Stimulated activated CD4-positive, alpha-beta T cell treated with anti-CD3 and anti-CD28 coated beads, Interleukin-15, amount 100 ng/mL, for 1 hour (primary cell): ENCODE data around the gene DKKL1.

Experiments used
- DNase-seq, 2 donors: peaks; one replicate each; pipeline ENCODE4 v3.0.0-alpha.2; 2020; ENCODE audit warnings: low read depth in 1 of 2, low spot score in 1 of 2

DKKL1 gene

DNA sequence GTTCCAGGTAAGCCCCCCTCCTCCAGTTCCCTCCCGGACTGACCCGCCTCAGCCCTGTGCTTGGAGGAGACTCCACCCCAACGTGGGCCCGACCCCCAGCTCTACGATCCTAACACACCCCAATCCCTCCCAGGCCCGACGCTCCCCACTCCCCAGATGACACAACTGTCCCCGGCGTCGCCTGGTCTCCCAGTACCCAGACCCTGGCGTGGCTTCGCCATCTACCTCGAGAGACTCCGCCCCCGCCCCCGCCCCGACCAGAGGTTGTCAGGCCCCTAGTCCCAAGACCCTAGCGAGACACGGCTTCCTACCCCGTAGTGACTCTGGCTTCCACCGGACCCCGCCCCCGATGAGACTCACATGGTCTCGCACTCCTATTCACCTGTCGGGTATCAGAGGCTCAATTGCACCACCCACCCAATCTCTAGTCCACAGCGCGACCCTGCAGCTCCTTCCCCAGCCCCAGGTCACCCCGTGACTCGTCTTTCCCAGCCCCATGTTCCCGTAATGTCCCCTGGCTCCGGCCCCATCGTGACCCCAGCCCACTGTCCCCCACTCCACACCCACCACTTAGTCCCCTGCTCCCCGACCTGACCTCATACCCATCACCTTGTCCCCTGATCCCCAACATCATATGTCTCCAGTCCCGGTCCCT is 25.5 kb upstream of the DKKL1 start:
- no peak for DNase-seq

DNA sequence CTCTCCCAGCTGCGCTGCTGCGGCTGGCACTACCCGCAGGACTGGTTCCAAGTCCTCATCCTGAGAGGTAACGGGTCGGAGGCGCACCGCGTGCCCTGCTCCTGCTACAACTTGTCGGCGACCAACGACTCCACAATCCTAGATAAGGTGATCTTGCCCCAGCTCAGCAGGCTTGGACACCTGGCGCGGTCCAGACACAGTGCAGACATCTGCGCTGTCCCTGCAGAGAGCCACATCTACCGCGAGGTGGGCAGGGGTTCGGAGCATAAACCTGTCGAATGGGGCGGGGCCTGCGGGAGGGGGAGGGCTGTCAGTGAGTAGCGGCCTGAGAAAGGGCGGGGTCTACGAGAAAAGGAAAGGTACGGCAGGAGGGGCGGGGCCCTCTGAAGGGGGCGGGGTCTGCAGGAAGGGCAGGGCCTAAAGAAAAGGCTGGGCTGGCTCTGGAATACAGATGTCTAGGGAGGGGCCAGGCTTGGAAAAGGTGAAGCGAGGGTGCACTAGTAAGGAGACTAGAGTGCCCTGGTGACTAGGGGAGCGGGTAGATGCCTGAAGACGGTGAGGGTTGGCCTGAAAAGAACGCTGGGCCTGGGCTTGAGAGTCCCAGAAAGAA is 24.9 kb upstream of the DKKL1 start:
- DNase-seq, result no peak

DNA sequence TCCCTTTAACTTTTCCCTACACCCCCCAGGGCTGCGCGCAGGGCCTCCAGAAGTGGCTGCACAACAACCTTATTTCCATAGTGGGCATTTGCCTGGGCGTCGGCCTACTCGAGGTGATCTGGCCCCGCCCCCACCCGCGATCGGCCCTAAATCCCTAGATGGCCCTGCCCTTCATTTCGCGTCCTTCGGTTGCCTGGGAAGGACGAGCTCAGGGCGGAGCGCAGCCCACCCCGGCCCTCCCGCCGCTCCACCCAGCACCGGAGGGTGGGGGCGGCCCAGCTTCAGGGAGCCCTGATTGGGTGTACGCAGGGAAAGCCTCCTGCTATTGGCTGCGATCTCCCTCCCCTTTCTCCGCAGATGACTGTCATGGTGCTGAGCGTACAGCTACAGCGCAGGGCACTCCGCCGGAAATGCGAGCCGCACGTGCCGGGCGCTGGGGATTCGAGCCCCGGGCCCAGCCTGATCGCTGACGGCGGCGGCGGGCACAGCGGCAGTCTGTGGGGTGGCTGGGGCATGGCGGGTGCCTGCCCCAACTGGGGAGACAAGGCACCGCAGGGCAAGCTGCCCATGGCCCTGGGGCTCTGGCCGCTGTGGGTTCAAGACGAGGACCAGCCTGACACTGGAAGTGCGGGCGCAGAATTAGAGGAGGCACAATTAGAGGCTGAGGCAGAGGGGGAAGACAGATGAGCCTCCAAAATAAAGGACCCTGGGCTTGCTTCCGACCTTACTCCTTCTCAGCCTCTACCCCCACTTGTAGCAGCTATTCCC is 24.2 kb upstream of the DKKL1 start:
- no peak for DNase-seq

DNA sequence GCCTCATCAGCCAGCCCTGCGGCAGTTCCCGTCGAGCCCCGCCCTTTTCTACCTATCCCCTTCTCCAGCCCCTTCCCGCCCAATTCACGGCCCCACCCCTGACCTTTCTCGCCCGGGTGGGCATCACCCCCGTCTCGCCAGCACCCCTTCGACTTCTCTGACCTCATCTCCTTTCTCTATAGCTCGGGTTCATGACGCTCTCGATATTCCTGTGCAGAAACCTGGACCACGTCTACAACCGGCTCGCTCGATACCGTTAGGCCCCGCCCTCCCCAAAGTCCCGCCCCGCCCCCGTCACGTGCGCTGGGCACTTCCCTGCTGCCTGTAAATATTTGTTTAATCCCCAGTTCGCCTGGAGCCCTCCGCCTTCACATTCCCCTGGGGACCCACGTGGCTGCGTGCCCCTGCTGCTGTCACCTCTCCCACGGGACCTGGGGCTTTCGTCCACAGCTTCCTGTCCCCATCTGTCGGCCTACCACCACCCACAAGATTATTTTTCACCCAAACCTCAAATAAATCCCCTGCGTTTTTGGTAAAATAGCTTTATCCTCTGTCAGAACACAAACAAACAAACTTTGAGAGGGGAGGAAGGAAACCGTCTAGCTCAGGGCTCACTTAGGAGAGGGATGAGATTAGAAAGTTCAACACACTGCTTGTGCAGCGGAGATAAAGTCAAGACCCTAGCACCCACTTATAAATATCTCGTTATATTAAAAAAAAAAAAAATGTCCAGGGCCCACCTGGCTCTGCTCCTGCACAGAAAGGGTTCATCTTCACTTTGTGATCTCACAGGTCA is 23.4 kb upstream of the DKKL1 start:
- DNase-seq, result no peak

DNA sequence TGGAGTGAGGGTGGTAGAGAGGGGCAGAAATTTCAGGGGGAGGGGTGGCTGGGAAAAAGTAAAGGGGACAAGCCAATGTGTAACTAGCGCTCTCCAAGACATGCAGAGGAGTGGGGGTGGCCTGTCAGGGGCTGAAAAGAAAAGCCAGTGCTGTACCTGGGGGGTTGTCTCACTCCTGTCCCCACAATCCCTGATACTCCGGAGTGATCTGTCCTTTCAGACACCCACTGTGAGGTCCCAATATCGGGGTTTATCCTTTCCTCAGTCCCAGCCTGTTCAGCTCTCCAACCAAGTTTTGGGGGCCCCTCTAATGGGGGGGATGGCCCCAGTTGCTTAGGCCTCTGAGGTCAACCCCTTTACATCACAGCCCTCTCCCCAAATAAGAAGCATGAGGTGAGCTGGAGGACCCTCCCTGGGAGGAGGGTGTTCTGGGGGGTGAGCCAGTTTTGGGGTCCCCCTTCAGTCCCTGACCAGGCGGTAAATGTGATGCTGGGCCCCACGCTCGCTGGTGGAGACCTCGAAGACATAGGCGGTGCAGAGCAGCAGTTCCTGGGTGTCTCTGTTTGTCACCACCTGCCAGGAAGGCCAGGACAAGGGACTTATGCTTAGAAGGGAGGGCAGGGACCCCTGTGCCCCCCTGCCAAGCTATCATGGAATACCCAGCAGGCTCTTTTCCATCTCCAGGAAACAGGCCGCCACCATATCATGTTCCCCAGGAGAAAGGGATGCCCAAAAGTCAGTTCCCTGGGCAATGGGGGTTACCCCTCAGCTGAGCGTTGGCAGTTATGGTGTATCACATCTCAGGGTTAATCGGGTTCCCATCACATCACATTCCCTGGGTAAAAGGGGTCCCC is 22.6 kb upstream of the DKKL1 start:
- no peak for DNase-seq

DNA sequence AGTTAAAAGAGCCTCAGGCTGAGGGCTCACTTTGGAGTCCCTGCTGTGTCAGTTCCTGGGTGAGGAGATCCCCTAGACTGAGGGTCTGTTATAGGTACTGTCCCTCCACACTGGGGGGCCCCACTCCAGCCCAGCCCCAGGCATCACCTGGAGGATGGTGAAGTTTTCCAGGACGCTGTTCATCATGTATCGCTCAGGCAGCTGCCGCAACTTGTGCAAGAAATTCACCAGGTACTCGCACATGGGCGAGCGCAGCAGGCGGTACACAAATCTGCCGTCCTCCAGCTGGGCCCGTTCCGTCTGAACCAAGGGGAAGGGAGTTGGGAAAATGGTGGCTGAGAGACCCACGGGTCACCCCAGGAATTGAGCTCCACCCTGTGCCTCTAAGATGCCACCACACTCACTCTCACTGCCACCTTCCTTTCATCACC is 21.4 kb upstream of the DKKL1 start:
- DNase-seq, result no peak

DNA sequence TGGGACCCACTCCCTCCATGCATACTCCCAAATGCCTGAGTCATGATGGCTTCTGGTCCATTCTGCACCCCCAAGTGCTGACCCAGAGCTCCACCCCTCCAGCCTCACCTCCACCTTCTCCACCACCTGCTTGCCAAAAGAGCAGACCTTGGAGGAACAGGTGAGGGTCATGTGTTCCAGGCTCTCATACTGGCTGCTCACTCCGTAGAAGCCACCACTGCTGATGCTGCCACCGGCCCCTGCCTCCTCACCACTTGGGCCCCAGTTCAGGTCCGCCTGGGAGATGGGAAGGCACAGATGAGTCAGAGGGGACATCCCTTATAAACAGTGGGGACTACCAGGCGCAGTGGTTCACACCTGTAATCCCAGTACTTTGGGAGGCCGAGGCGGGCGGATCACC is 20.6 kb upstream of the DKKL1 start:
- DNase-seq, result no peak

DNA sequence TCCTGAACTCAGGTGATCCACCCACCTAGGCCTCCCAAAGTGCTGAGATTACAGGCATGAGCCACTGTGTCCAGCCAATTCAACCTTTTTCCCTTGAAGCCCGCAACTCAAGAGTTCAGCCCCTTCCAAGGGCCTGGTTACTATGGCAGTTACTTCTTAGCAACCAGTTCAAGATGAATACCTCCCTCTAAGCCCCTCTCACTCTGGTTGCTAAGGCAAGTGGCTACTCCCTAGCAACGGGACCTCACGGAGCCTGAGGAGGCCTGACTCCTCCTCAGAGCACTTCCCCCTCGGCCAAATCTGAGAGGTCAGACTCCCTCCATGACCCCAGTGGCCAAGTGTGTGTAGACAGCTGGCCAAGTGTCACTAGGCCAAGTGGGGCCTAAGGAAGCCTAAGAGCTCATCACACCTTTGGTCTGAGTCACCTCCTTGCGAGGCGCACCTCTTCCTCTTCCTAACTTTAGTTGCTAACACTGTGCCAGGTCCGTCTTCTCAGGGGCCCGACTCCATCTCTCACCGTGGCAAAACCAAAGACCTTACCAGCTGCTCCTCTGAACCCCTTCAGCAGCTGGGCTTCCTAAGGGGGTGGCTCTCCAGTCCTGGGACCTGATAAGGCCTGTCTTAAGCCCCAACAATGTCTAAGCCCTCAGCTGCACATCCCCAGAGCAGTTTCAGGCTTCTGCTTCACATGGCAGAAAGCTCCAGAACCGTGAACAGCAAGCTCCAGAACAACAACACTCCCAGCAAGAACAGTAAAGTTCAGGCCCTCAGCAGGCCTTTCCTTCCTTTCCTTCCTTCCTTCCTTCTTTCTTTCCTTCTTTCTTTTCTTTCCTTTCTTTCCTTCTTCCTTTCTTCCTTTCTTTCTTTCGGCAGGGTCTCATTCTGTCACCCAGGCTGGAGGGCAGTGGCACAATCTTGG is 18.9 kb upstream of the DKKL1 start:
- DNase-seq, result no peak

DNA sequence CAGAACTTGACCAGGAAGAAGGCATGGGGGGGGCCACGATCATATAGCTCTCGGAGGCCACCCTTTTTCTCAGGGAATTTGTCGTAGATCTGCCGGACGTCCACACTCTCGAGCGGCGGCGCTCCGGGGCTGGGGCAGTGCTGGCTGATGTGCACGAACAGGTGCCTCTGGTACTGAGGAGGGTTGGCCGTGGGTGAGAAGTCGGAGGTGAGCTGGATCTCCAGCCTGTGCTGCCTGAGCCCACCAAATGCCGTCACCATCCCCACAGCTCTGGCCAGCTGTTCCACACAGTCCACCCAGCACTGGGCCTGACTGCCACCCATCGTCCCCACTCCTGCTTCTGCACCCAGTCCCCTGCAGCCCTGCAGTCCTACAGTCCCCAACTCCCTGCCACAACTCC is 16.5 kb upstream of the DKKL1 start:
- no peak for DNase-seq

DNA sequence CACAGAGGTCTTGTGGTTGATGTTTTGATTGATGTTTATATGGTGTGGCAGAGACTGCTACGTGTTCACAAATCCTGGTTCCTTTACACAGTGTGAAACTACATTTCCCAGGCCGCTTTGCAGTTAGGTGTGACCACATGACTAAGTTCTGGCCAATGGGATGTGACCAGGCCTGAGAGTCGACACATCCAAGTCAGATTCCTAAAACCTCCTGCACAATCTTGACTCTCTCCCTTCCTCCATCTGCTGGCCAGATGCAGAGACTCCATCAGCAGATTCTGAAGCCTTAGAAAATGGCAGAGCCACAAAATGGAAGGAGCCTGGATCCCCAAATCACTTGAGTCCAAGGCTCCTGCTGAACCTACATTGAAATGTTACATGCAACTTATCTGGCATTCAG is 15.8 kb upstream of the DKKL1 start:
- no peak for DNase-seq

DNA sequence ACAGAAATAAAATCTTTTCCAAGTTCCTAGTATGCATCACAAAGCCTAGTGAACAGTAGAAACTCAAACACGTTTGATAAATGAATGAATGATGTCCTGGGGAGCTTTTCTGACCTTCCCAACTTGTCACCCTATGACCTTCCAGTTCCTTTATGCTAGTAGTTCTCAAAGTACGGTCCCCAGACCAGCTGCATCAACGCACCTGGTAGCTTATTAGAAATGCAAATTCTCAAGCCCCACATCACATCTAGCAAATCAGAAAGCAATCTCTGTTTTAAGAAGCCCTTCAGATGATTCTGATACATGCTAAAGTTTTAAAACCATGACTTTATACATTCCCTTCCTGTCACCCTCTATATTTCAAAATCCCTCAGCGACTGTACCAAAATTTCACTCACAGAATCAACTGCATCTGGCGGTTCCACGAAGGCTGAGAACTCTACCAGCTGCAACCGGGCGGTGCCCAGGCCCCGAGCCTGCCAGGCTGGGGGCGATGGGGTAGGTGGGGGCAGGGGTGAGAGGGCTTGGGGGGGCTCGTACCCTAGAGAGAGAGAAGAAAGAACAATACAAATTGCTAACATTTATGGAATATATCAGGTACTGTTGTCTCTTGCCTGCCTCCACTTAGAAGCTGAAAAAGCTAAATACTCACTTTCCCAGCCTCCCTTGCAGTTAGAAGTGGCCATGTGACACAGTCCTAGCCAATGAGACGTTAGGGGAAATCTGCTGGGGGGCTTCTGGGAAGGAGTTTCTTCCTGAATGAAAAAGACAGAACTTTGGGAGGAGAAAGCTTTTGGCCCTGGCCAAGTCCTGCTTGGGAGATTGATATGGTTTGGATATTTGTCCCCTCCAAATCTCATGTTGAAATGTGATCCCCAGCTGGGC is 15.1 kb upstream of the DKKL1 start:
- no peak for DNase-seq

DNA sequence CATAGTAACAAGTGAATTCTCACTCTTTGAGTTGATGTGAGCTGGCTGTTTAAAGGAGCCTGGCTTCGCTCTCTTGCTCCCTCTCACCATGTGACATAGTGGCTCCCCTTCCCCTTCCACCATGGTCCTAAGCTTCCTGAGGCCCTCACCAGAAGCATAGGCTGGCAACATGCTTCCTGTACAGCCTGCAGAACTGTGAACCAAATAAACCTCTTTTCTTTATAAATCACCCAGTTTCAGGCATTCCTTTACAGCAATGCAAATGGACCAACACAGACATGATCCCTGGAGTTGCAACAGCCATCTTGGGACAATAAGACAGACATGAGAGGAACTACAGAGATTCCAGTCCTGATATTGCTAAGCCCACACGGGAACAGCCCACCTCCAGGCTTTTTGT is 14.1 kb upstream of the DKKL1 start:
- DNase-seq, result no peak

DNA sequence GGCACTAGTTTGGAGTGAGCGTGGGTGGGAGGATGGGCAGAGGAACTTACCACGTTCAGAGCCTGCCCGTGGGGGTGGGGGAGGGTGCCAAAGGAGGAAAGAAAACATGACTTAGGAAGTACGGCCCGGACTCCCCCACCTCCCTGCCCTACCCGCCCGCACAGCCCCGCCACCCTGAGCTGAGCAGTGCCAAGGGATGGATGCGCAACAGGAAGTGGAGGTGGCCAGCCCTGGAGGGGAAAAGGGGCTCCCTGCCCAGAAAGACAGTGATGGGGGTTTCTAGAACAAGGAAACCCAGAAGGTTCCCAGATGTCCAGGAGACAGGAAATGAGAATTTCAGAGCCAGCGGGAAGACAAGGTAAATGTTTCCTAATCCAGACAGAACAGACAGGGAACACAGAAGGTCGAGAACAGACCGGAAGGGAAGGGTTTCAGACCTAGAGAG is 7.7 kb upstream of the DKKL1 start:
- no peak for DNase-seq

DNA sequence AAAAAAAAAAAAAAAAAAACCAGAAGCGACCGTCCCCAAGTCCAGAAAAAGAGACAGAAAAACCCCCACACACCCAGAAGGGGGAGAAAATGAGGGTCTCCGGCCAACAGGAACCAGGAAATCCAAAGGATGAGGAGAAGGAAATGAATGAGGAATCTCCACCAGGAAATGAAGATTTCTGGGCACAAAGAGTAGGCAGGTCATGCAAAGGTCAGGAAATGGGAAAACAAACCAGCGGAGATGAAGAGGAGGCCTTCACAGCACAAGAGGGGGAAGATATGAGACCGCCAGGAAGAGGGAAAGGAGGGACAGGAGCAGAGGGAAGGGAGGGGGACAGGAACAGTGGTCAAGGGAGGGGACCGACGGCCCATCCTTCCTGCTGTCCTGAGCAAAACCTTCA is 7.3 kb upstream of the DKKL1 start:
- DNase-seq, result no peak

DNA sequence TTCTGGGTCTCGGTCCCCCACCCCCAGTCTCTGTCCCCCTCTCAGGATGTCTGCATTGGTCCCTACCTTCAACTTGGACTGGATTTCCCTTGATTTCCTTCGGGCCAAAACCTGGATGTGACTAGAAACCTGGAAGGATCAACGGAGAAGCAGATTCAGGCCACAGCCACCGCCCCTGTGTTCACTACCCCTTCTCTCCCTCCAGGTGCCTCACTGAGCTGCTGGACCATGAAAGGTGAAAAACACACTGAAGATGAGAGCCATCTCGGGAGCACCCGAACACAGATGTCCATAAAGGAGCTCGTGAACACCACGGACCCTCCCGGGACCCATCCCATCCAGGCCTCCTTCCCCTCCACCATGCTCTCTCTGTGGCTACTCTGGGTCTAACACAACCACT is 6.5 kb upstream of the DKKL1 start:
- DNase-seq, result no peak

DNA sequence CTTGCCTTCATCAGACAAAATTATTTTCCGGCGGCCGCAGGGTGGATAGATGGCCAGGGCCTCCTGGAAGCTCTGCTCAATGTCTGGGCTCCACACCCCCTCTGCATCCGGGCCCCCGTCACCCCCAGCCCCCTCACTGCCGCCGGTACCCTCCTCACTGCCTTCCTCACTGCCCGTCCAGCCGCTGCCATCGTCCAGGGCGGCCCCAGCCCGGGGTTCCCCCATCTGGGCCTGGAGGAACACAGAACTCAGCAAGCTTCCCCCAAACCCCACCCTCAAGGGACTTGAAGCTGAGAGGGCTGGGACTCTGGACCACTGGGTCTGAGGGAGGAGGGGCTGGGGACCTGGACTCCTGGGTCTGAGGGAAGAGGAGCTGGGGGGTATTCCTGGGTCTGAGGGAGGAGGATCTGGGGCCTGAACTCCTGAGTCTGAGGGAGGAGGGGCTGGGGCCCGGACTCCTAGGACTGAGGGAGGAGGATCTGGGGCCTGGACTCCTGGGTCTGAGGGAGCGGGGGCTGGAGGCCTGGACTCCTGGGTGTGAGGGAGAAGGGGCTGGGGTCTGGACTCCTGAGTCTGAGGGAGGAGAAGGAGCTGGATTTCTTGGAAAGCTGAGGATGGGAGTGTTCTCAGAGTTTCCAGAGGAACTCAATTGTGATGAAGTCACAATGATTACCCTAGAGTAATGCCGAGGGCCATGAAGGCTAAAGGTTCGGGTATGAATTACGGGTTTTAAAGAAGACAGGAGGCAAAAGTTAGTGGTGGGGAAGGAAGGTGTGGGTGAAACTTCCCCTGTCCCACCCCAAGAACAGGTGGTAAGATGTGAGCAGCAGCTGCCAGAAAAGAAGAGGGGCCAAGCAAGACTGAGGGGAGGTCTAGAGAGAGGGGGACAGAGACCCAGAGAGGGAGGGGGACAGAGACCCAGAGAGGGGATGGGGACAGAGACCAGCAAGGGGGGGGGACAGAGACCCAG is 3.5 kb upstream of the DKKL1 start:
- no peak for DNase-seq

DNA sequence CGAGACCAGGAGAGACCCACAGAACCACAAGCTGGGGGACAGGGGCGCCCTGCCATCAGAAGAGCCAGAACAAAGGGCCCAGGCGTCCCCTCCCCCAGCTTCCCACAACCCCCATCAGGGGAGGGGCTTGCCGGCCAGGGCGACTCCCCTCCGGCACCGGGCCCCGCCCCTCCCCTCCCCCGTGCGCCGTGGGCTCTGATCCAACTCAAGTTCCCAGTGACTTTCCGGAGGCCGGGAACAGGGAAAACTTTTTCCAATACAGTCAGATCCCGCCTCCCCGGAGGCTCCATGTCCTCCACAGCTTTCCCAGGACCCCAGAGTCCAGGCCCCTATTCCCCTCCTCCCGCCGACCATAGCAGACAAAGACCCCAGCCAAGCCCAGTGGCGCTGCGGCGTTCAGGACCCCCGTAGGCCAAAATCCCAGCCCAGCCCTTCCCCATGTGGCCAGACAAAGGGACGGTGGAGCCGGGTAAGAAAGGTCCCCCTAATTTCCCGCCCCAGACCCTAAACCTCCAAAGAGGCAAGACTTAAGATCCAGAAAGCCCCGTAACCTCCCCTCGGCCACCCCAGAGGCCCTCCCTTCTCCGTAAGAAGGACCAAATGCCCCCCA is 2.1 kb upstream of the DKKL1 start:
- DNase-seq, result no peak
